Measurements from ENCODE around the gene CROCC2.

Gene CROCC2

DNA sequence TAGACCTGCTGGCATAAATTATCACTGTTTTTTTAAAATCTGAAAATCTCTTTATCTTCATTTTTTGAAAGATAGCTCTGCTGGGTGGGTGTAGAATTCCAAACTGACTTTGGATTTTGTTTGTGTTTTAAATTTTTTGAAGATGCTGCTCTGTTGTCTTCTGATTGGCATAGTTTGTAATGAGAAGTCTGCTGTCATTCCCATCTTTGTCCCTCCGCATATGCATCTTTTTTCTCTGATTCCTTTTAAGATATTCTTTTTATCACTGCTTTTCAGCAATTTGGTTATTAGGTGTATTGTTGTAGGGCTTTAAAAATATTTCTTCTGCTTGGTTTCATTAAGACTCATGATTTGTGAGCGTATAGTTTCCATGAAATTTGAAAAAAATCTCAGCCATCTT lies 99.4 kb downstream of the CROCC2 start:
- in situ Hi-C loops (cut with HindIII; ENCODE audit: low sequenced_read_pairs) = no loop called here
- no peak for DNase-seq (ENCODE audit: low read depth)
- TF ChIP-seq, protein P1, sequence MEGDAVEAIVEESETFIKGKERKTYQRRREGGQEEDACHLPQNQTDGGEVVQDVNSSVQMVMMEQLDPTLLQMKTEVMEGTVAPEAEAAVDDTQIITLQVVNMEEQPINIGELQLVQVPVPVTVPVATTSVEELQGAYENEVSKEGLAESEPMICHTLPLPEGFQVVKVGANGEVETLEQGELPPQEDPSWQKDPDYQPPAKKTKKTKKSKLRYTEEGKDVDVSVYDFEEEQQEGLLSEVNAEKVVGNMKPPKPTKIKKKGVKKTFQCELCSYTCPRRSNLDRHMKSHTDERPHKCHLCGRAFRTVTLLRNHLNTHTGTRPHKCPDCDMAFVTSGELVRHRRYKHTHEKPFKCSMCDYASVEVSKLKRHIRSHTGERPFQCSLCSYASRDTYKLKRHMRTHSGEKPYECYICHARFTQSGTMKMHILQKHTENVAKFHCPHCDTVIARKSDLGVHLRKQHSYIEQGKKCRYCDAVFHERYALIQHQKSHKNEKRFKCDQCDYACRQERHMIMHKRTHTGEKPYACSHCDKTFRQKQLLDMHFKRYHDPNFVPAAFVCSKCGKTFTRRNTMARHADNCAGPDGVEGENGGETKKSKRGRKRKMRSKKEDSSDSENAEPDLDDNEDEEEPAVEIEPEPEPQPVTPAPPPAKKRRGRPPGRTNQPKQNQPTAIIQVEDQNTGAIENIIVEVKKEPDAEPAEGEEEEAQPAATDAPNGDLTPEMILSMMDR (IDR thresholded peaks at IDR 0.05; ENCODE audit: low read depth, low read length, missing control alignments) = no peak
- H3K4me3 ChIP-seq (ENCODE audit: low read depth, low read length) = no peak overlapping the region

DNA sequence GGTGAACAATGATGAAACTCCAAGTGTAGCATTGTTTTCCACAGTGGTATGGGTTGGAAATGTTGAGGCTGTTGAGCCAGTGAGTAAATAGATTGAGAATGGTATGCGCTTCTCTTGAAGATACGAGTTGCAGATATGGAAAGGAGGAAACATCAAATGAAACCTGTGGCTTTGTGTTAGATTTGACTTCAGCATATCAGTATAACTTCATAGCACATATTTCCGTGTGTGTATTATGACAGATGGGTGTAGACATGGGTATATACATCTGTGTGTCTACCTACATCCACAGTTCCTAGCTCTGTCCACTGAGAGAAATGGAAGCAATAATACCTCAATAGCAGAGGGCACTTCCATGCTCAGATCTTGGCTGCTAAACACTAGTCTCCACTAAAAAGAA lies 100.3 kb downstream of the CROCC2 start:
- TF ChIP-seq, protein P1 (IDR thresholded peaks at IDR 0.05; ENCODE audit: low read depth, low read length, missing control alignments) = no peak
- H3K4me3 ChIP-seq (ENCODE audit: low read depth, low read length) = no peak overlapping the region
- no peak for DNase-seq (ENCODE audit: low read depth)
- in situ Hi-C loops (cut with HindIII; ENCODE audit: low sequenced_read_pairs) = no loop called here

DNA sequence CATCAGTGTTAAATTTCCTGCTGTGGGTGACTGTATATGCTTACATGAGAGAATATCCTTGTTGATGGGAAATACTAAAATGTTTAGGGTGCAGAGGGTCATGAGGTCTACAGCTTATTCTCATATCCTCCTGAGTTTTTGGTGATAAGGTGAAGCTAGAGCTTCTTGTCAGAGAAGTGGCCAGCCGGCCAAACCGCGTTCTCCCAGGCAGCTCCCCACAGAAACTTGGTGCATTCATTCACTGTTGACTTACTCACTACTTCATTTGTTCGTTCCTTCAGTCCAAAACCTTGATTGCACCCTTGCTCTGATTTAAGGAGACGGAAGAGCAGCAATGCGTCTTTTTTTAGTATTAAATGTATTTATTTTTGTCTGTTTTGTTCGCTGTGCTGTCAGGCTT lies 101.0 kb downstream of the CROCC2 start:
- H3K4me3 ChIP-seq (ENCODE audit: low read depth, low read length) = no peak overlapping the region
- TF ChIP-seq, protein P1 (IDR thresholded peaks at IDR 0.05; ENCODE audit: low read depth, low read length, missing control alignments) = no peak
- DNase-seq (ENCODE audit: low read depth) = no peak
- in situ Hi-C loops (cut with HindIII; ENCODE audit: low sequenced_read_pairs) = no loop called here

DNA sequence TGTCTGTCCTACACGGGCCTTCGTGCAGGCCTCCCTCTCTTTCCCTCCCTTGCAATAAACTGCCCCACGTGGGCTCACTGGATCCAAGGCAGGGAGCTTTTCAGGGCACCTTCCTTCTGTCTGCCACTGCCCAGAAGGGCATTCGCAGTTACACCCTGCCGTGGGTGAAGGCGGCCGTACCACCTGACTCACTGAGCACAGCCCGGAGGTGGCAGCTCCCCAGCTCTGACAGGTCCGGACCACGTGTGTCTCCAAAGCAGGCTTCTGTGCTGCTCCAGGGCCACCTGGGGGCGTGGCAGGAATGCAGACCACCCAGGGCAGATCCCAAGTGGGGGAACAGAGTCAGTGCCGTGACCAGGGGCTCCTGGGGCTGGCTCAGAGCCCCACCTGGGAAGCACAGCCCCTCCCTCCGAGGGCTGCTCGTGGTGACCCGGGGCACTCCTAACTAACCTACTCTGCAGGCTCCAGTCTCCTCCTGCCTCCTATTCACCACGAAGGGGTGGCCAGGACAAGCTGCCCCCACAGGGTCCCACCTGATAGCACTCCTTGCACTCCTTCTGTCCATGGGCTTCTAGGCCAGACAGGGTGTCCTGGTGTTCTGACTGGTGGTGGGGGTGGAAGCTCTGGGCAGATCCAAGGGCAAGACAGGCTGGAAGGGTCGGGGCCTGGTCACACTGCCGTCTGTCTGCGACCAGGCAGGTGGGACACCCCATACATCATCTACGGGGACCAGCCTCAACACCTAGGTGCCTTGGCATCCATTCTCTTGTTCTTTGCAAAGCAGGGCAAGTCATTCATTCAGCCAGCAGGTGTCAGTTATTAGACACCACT lies 102.0 kb downstream of the CROCC2 start:
- TF ChIP-seq, protein P1 (IDR thresholded peaks at IDR 0.05; ENCODE audit: low read depth, low read length, missing control alignments) = no peak
- in situ Hi-C loops (cut with HindIII; ENCODE audit: low sequenced_read_pairs) = no loop called here

DNA sequence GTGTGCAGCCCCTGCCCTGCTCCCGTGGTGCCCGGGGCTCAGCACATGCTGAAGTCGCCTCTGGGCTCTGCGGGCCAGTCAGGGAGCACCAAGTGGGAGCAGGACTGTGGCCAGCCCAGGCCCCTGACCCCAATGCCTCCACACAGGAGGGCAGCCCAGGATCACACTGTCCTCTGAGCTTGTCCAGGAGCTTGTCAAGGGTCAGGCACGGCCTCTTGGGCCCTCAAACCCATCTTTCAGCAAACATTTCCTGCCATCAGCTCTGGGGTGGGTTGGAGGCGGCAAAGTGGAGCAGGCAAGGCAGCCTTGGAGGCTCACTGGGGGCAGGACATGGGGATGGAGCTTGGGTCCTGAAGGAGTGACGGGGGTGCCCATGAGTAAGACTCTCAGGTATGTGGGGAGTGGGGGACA lies 102.6 kb downstream of the CROCC2 start:
- no peak for DNase-seq (ENCODE audit: low read depth)
- H3K4me3 ChIP-seq (ENCODE audit: low read depth, low read length) = no peak overlapping the region
- in situ Hi-C loops (cut with HindIII; ENCODE audit: low sequenced_read_pairs) = no loop called here
- TF ChIP-seq, protein P1 (IDR thresholded peaks at IDR 0.05; ENCODE audit: low read depth, low read length, missing control alignments) = no peak

More for the DNA sequence above, 102.0 kb downstream of the CROCC2 start:
- no peak overlapping the region for H3K4me3 ChIP-seq (ENCODE audit: low read depth, low read length)
- DNase-seq (ENCODE audit: low read depth) = no peak

DNA sequence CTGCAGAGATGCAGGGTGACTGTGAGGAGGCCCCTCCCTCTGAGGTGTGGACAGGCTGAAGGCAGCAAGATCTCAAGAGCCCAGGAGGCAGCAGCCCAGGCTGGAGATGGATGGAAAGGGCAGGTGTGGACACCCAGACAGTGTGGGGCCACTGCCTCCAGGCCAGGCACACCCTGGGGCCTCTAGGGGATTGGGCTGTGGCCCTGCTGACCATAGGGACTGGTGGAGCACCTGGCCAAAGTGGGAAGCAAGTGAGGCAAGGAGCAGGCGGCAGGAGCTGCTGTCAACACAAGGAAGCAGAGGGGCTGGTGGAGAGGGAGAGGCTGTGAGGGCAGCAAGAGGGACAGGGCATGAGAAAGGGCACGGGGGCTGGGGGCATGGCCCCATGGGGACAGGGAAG lies 103.1 kb downstream of the CROCC2 start:
- in situ Hi-C loops (cut with HindIII; ENCODE audit: low sequenced_read_pairs) = no loop called here
- TF ChIP-seq, protein P1 (IDR thresholded peaks at IDR 0.05; ENCODE audit: low read depth, low read length, missing control alignments) = no peak
- DNase-seq (ENCODE audit: low read depth) = no peak
- H3K4me3 ChIP-seq (ENCODE audit: low read depth, low read length) = no peak overlapping the region

Data from astrocyte of the cerebellum (primary cell).